Measurements from ENCODE around the gene GALNT17.

GRCh38 chr7:71389976-71390375, 258.0 kb downstream of the GALNT17 start:
- TF ChIP-seq REST (tag by site-specific recombination; IDR thresholded peaks at IDR 0.05) (no peak), CTCF (tag by site-specific recombination; IDR thresholded peaks at IDR 0.05) (no peak), GLI4 (tag by site-specific recombination; IDR thresholded peaks at IDR 0.05) (no peak), ZNF341 (tag by site-specific recombination; IDR thresholded peaks at IDR 0.05; ENCODE audit: low read depth) (no peak), ZBTB21 (tag by site-specific recombination; IDR thresholded peaks at IDR 0.05) (no peak), ZNF776 (tag by site-specific recombination; IDR thresholded peaks at IDR 0.05; ENCODE audit: borderline replicate concordance) (no peak), ZNF510 (tag by site-specific recombination; IDR thresholded peaks at IDR 0.05; ENCODE audit: insufficient replicate concordance) (no peak)

Data from HEK293 (cell line).